Measurements from ENCODE around the gene UBE2B.
"Not testable (repeated sequence)": the region's sequence is repeated elsewhere in the genome, so short reads cannot be mapped to it uniquely, and the experiment has no call there.

UBE2B gene

GRCh38 chr5:134370871-134371833 is at the start of gene UBE2B:
Gene UBE2B (plus strand): TSS chr5:134371569. CDS start chr5:134371596, 27 bp downstream.
- peak; percentile 92 for FAIRE-seq

GRCh38 chr5:134327327-134327726 is 44.0 kb upstream of the UBE2B start:
- no peak for FAIRE-seq

- no peak for FAIRE-seq
Observed at GRCh38 chr5:134328619-134329018, 42.8 kb upstream of the UBE2B start.

DNA sequence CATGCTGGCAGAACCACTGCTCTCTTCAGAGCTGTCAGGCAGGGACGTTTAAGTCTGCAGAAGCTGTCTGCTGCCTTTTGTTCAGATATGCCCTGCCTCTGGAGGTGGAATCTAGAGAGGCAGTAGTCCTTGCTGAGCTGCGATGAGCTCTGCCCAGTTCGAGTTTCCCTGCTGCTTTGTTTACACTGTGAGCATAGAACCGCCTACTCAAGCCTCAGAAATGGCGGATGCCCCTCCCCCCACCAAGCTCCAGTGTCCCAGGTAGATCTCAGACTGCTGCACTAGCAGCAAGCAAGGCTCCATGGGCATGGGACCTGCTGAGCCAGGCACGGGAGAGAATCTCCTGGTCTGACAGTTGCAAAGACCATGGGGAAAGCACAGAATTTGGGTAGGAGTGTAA is 34.5 kb upstream of the UBE2B start:
- not testable (repeated sequence) for FAIRE-seq

DNA sequence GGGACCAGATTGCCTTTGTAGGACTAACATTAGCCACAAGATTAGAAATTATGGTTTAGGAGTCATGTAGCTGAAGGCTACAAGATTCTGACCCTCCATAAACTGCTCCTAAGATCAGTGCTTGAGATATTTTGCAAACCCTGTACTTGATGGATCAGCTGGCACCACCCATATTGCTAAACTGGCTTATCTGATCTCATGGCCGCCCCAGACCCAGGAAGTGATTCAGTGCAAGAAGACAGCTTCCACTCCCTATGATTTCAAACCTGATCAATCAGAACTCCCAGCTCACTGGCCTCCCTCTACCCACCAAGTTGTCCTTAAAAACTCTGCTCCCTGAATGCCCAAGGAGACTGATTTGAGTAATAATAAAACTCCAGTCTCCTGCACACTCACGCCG is 27.9 kb upstream of the UBE2B start:
- FAIRE-seq, result not testable (repeated sequence)

GRCh38 chr5:134345476-134345875 is 25.9 kb upstream of the UBE2B start:
- FAIRE-seq, result not testable (repeated sequence)

GRCh38 chr5:134345996-134346395 is 25.4 kb upstream of the UBE2B start:
- no peak for FAIRE-seq

DNA sequence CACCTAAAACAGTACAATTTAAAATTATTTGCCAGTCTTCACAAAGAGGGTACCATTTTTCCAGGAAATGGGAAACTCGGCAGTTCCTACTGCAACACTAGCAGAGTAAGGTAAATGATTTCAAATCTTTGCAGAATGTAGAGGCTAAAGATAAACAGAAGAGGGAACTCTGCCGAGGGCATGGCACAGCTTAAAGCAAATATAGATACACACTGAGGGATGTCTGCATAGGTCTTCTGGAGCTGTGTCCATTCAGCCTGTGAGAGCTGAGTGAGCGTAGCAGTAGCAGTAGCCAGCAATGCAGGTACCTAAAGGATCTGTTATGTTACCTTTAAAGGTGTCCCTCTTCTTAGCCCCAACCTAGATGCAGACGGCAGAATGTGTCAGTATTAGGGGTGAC is 21.9 kb upstream of the UBE2B start:
- FAIRE-seq, result no peak

- no peak for FAIRE-seq
Observed at GRCh38 chr5:134355681-134356080, 15.7 kb upstream of the UBE2B start.

DNA sequence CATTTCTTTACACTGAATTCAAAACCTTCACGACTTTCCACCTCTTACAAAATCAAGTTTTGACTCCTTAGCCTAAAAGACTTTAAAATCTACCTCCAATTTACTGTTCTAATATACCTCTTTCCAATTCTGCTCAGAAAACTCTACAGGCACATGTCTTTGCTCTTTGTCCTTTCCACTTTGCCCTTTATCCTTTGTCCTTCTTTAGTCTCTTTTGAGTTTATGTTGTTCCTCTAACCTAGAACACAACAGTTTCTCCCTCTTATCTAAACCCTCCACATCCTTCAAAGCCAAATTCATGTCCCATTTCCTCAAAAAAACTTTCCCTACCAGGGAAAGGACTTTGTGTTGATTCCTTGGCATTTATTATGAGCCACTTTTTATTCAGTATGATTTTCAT is 5.8 kb upstream of the UBE2B start:
- FAIRE-seq, result no peak

DNA sequence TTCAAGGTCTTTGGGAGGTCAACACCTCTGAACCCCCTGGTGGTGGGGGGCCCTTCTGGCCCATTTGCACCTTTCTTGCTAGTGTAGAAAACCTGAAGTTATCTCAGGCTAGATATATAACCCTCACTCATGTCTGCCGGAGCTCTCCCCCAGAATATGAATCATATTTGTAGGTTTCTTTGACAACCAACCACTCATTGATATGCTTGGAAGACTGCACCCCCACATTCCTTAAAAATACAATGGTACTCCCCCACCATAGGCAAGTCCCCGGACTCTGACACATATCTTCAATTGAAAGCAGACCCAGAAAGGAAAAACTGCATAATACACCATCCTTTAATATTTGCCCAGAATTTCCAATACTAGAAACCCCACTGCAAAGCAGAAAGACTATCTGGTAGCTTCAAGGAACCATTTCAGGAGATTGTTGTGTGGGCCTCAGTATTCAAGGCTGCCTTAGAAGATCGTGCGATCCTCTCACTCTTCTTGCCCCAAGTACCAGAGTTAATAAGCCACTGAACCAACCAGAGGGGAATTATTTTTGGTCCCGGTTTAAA is 978 bp upstream of the UBE2B start:
- peak; percentile 9 for FAIRE-seq

DNA sequence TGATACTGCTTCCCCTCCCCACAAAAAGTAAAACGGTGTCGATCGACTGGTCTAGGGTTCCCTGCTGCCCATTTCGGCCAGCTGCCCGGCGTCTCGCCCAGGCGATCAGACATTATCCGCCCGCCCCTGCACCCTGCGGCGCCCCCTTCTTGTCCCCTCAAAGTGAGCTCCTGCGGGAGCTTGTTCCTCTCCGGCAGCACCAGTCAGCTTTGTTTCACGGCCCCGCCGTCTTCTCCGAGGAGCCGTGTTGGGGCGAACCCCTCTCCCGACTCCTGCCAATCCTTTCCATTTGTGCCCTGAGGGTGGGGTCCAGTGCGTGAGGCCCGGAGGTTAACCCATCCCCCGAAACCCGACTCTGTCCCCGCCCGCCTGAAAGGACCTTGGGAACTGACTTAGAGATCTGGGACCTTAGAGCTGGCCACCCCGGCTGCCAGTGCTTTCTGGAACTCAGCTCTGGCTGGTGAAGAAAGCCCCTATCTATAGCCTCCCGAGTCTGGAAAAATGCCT is 518 bp downstream of the UBE2B start:
- no peak for FAIRE-seq

DNA sequence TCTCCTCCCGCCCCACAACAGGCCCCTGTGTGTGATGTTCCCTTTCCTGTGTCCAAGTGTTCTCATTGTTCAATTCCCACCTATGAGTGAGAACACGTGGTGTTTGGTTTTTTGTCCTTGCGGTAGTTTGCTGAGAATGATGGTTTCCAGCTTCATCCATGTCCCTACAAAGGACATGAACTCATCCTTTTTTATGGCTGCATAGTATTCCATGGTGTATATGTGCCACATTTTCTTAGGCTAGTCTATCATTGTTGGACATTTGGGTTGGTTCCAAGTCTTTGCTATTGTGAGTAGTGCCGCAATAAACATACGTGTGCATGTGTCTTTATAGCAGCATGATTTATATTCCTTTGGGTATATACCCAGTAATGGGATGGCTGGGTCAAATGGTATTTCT is 2.3 kb downstream of the UBE2B start:
- not testable (repeated sequence) for FAIRE-seq

DNA sequence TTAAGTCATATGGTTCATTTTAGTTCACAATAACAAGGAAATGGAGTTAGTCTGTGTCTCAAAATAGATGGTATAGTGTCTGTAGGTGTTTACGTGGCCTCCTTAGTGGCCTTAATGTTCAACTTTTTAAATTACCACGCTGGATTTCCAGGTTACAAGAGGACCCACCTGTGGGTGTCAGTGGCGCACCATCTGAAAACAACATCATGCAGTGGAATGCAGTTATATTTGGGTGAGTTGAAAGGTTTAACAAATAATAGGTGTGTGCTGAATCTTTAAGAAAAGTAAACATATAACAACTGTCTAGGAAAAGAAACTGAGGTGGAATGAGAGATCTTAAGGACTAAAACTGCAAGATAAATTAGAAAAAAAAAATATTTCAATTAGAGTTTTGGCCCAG is 2.9 kb downstream of the UBE2B start:
- FAIRE-seq, result no peak

DNA sequence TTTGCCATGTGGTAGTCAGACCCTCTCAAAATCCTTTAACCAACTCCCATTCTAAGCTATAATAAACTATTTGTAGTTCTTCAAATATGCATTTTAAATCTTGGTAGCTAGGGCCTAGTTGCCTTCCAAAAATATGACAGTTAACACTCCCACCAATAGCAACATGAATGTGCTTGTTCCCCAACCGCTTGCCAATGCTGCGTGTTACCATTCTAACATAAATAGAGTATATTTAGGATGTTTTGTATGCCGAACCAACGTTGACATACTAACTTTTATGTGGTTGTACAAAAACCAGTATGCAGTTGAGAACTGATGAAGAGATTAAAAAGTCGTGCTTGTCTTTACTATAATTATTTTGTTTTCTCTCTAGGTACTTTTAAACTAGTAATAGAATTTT is 9.0 kb downstream of the UBE2B start:
- FAIRE-seq, result no peak

- not testable (repeated sequence) for FAIRE-seq
Observed at GRCh38 chr5:134382204-134382603, 10.8 kb downstream of the UBE2B start.

DNA sequence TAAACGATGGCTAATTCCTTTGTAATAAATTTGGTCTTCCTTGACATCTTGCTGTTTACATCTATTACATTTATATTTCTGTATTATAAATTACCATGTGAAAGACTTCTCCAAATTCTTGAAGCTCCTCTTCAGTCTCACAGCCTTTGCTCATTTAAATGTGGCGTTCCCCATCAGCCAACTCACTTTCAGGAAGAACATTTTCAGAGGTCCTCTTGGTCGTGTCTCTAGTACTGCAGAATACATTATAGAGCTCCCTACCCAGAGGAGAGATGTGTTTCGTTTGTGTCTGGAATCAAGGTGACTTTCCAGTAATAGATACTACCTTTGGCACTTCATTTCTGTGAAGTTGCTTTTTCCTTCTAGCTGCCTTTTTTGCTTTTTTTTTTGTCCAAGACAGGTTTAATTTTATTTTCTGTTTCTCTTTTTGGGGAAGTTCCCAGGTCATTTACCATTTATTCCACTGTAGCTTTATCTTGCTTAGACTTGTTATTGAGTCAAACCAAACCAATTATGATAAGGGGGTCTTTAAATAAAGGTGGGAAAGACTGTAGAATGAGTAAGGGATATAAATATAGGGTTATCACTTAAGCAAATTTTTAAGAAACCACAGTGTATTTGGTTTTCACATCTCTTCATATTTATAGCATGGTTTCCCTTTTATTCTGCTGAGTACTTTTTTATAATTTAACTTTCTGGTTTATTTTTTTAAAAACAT is 12.8 kb downstream of the UBE2B start:
- no peak for FAIRE-seq

DNA sequence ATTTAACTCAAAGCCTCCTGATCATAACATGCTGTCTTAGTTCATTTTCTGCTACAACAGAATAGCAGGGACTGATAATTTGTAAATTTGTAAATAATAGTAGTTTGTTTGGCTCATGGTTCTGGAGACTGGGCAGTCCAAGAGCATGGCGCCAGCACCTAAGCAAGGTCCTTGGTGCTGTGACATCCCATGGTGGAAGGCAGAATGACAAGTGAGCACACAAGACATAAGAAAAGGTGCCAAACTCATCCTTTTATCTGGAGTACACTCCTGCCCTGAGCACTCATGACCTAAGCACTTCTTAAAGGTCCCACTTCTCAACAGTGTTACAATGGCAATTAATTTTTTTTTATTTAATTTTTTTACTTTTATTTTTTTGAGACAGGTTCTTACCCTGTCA is 16.1 kb downstream of the UBE2B start:
- FAIRE-seq, result no peak

- no peak for FAIRE-seq
Observed at GRCh38 chr5:134392301-134392700, 20.9 kb downstream of the UBE2B start.

- no peak for FAIRE-seq
Observed at GRCh38 chr5:134394932-134395331, 23.6 kb downstream of the UBE2B start.

DNA sequence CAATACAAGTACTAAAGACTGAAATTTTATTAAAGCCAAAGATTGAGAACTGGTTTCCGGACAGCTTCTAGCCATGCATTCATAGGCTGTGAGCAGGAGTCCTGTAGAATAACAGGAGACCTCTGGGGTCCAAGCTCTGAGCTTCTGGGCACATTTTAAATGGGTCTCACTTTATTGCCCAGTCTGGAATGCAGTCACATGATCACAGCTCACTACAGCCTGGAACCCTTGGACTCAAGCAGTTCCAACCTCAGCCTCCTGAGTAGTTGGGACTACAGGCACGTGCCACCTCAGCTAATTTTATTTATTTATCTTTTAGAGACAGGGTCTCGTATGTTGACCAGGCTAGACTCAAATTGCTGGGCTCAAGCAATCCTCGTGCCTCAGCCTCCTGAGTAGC is 24.9 kb downstream of the UBE2B start:
- FAIRE-seq, result no peak

- no peak for FAIRE-seq
Observed at GRCh38 chr5:134397196-134397595, 25.8 kb downstream of the UBE2B start.

GRCh38 chr5:134398609-134399155 is 27.3 kb downstream of the UBE2B start:
- no peak for FAIRE-seq

Measured in islet of Langerhans (tissue), 1 donor.